Stimulated activated naive CD8-positive, alpha-beta T cell treated with anti-CD3 and anti-CD28 coated beads, Interleukin-15, Interleukin-2, amounts not matched to agents 100 U/mL and 50 U/mL, for 24 hours (primary cell): Measurements from ENCODE around the gene COL4A2.

ENCODE experiments used
- ATAC-seq: fragments of 150-1000 bp; cut with Tn5 transposase; one replicate; pipeline ENCODE4 v1.10.0; 2021
- DNase-seq: peaks from one replicate; pipeline ENCODE4 v3.0.0; 2021

Gene COL4A2

DNA sequence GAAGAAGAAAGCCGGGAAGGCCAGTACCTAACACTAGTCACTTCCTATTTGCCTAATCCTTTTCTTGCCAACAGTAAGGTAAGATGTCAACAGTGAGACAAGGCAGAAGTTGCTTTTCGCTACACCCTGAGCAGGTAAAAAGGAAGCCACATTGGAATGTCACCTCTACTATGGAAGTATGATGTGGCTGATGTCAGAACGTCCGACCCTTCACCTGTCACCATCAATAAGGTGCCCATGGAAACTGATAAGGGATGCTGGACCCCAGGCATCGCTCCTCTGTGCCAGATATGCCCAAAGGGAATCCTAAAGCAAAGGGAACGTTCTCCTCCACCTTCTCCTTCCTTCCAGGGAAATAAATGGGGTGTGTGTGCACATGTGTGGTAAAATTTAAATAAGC is 34.4 kb upstream of the COL4A2 start:
- no peak for DNase-seq
- no peak for ATAC-seq

DNA sequence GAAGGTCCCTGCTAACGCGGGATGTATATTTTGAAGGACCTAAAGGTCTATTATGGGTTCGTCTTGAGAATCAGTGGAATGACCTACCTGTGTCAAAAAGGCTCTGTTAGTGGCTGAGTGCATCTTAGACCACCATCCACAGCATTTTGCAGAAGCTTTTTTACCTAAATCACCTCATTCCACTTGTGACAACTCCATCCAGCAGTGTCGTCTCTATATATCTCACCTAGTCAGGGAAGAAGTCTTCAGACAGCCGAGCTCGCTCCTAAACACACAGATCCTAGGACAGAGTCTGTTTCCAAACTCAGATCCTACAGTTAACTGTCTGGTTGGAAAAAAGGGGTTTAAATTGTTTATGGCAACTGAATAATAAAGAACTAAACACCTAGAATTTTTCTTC is 33.8 kb upstream of the COL4A2 start:
- DNase-seq (no peak), ATAC-seq (no peak)

DNA sequence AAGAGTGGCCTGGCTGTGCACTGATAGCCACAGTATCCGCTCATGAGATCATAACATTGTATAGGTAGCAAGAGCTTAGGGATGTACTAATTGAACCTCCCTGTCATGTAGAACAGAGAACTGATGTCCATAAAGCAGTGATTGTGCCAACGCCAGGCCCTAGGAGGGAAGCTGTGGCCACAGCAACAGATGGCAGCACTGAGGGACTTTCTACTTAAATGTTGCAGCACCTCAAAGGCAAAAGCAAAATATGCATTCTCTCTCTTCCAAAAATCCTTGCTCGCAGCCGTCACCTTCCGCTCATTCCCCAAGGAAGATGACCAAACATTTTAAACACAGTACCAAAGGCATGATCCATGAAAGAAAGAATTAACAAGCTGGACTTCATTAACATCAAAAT is 32.4 kb upstream of the COL4A2 start:
- DNase-seq = no peak
- ATAC-seq = no peak

- no peak for DNase-seq
- ATAC-seq = no peak
Observed at GRCh38 chr13:110275931-110276552, 31.0 kb upstream of the COL4A2 start.

- no peak for ATAC-seq
- no peak for DNase-seq
Observed at GRCh38 chr13:110276553-110276950, 30.5 kb upstream of the COL4A2 start.

DNA sequence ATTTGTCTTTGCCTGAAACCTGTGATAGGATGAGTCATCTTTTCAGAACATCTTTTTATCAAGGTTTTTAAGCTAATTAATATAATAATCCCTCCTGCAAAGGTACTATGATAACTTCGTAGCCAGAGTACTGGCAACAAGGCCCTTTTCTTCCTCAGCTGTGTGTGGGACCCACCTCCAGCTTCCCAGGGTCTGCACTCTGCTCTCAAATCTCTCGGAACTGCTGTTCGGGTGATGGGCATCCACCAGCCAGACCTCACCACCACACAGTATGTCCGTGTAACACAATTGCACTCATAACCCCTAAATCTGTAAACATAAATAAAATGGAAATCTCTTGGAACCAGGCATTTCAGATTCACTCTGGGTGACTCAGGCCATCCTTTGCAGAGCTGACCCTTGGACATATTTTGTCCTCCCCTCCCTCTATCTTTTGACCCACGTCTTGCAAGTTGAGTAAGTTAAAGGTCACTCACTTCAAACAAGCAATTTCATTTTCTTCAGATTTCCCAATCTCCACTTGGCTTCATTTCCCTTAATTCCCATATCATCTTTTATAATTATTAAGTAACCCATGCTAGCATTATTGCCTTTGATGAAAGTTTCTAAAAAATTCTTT is 29.6 kb upstream of the COL4A2 start:
- DNase-seq = no peak
- no peak for ATAC-seq

DNA sequence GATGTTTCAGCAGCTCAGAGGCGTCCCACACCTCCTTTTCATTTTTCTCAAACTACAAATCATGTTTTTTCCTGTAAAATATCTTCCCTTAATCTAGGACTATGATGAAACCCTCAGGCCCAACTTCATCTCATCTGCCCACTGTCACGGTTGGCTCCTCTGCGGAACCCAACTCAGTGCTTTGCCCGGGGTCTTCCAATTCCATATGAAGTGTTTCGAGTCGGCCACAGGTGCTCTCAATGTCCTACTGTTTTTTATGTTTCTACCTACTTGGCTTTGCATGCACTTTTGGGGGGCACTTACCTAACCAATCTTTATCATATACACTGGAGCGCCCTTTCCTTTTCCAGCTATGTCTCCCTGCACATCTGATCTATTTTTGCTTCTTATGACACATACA is 28.2 kb upstream of the COL4A2 start:
- ATAC-seq = no peak

GRCh38 chr13:110279684-110280083 is 27.4 kb upstream of the COL4A2 start:
- DNase-seq (no peak), ATAC-seq (no peak)

More for the DNA sequence above, 28.2 kb upstream of the COL4A2 start:
- DNase-seq = no peak

- ATAC-seq (no peak), DNase-seq (no peak)
Observed at GRCh38 chr13:110280231-110280813, 26.8 kb upstream of the COL4A2 start.

DNA sequence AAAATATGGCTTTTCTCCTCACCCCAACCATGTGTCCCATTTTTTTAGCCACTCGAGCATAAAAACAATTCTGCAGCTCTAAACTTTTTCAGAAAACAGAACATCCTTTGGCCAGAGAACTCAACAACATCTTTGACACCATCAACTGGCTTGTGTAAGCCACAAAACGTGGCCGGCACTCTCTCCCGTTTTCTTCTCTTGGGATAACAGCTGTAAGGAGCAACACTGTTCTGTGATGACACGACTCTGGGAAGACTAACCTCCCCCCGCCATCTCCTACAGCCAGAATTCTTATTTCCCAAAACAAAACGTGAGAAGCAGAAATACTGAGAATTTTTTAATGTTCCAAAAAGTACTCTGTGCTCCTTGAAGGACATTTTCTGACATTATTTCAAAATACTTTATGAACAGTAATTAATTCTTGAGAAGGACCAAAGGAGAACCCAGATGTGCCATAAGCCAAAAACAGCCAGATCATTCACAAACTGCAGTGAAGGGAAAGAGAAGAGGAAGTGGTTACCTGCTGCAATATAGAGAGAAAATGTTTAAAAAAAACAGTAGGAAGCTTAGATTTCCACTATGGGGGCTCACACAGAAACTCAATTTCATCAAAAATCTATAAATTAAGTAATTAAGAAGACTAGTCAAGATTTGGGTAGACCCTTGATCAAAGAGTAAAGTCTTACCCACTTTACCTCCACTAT is 25.9 kb upstream of the COL4A2 start:
- ATAC-seq = no peak
- no peak for DNase-seq

DNA sequence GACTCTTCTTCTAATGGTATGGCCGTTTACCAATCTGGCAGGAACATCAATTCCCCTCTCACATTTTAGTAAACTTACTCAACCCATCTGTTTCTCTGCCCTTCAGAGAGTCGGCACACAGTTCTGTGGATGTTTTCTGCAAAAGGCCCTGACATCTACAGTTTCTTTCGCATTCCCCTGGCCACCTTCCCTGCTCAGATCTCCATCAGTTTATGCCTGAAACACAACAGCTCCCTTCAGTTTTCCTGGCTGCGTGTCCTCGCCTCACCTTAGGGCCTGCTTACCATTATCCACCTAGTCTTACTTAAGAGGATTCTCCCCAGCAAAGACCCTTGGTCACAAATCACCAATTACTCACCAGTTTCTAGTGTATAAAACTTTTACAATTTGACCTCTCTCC is 25.3 kb upstream of the COL4A2 start:
- DNase-seq (no peak), ATAC-seq (no peak)

- DNase-seq = no peak
- ATAC-seq = no peak
Observed at GRCh38 chr13:110282316-110282841, 24.7 kb upstream of the COL4A2 start.

- no peak for ATAC-seq
Observed at GRCh38 chr13:110283736-110284517, 23.2 kb upstream of the COL4A2 start.

DNA sequence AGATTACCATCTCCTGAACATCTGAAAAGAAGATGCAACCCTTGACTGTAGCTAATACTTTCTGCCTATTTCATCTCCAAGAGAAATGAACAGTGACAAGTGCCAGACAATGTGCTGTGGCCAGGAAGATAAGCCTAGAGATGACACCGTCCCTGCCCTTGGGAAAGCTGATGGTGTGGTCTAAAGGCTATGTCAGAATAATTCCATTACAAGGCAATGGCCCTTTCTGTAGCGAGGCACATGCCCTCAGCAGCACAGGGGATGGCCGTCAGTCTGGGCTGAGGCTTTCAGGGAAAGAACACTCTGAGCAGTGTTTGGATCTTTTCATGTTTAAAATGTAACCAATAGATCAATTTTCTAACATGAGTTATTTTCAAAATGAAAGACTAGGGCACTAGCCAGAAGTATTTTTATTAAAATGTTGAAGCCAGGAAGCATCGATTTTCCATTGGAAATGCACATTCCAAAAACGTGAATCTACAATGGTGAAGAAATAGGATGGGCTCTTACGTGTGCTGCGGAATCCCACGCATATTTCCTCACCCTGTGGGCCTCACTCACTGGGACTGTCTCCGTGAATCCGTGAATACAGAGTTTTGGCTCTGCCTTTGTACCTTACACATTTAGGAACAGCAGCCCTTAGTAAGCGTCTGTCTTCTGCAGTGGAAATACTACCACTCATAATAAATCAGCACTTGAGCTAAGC is 22.2 kb upstream of the COL4A2 start:
- no peak for ATAC-seq

More at GRCh38 chr13:110283736-110284517, 23.2 kb upstream of the COL4A2 start:
- DNase-seq = no peak

DNA sequence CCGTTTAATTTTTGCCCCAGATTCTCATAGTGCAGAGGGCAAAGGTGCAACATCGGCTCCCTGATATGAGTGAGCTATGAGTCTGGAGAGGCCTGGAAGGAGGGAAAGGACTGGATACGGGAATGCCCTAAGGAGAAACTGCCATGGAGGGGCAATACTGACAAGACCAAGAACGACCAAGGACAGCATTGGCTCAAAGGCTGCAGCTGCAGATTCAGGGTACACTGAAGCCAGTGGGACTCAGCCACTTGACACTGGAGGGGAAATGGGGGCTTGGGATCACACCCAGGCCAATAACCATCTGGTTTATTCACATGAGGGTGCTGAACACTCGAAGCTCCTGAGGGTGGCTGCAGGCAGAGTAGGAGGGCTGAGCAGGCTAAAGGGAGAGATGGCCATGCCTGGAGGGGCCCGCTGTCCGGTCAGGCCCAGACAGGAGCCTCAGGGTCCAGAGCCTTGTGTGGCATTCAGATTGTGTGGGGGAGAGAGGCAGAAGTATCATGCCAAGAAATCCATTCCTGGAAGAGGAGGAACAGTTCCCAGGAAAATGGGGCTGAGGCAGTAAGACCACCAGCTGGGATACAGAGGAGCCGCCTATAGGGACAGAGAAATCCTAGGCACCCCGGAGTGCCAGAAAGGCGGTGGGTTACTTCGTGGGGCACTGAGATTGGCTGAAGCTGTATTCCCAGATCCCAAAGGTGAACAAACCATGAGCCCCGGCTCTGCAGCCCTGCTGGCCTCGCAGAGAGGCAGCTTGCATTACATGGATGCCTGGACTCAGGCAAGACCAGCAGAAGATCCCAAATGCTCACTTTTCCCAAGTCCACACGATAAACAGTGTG is 20.9 kb upstream of the COL4A2 start:
- DNase-seq (no peak), ATAC-seq (no peak)

More for the DNA sequence above, 22.2 kb upstream of the COL4A2 start:
- DNase-seq = no peak

GRCh38 chr13:110286833-110287819 is 20.0 kb upstream of the COL4A2 start:
- DNase-seq = no peak
- no peak for ATAC-seq

- ATAC-seq (no peak), DNase-seq (no peak)
Observed at GRCh38 chr13:110289174-110289573, 17.9 kb upstream of the COL4A2 start.

GRCh38 chr13:110289661-110290060 is 17.4 kb upstream of the COL4A2 start:
- no peak for ATAC-seq
- DNase-seq = no peak

GRCh38 chr13:110290153-110290552 is 16.9 kb upstream of the COL4A2 start:
- no peak for ATAC-seq

More at GRCh38 chr13:110290153-110290552, 16.9 kb upstream of the COL4A2 start:
- no peak for DNase-seq
